Ishikawa (cell line): ENCODE measurements around the gene XIRP2.

ENCODE experiments used
- CEBPB ChIP-seq: IDR thresholded peaks from 2 replicates; pipeline ENCODE4 v1.6.1; 2012
- CREB1 ChIP-seq: IDR thresholded peaks from 2 replicates; pipeline ENCODE4 v1.6.1; 2012; ENCODE audit warnings: low read depth
- EGR1 ChIP-seq: IDR thresholded peaks from 2 replicates; pipeline ENCODE4 v1.6.1; 2012
- EP300 ChIP-seq: IDR thresholded peaks from 2 replicates; pipeline ENCODE4 v1.6.1; 2012; ENCODE audit warnings: borderline replicate concordance
- FOXM1 ChIP-seq: IDR thresholded peaks from 2 replicates; pipeline ENCODE4 v1.6.1; 2012; ENCODE audit warnings: low read depth, borderline replicate concordance
- MAX ChIP-seq: IDR thresholded peaks from 2 replicates; pipeline ENCODE4 v1.6.1; 2012
- NFIC ChIP-seq: IDR thresholded peaks from 2 replicates; pipeline ENCODE4 v1.6.1; 2012
- RAD21 ChIP-seq: IDR thresholded peaks from 2 replicates; pipeline ENCODE4 v1.6.1; 2012; ENCODE audit warnings: low read depth
- REST ChIP-seq: IDR thresholded peaks from 2 replicates; pipeline ENCODE4 v1.6.1; 2012; ENCODE audit warnings: low read depth, mild to moderate bottlenecking
- TAF1 ChIP-seq: IDR thresholded peaks from 2 replicates; pipeline ENCODE4 v1.6.1; 2012; ENCODE audit warnings: low read depth, mild to moderate bottlenecking
- TCF12 ChIP-seq: IDR thresholded peaks from 2 replicates; pipeline ENCODE4 v1.6.1; 2012; ENCODE audit warnings: low read depth
- TEAD4 ChIP-seq: IDR thresholded peaks from 2 replicates; pipeline ENCODE4 v1.6.1; 2012
- USF1 ChIP-seq: IDR thresholded peaks from 2 replicates; pipeline ENCODE4 v1.6.1; 2012
- YY1 ChIP-seq: IDR thresholded peaks from 2 replicates; pipeline ENCODE4 v1.6.1; 2012; ENCODE audit warnings: low read depth
- ZBTB7A ChIP-seq: IDR thresholded peaks from 2 replicates; pipeline ENCODE4 v1.6.1; 2012; ENCODE audit warnings: low read depth

The XIRP2 gene

GRCh38 chr2:166932032-166932431 is 43.8 kb downstream of the XIRP2 start:
- TF ChIP-seq REST = no peak
- TF ChIP-seq TAF1 = no peak
- TF ChIP-seq TCF12 = no peak
- TF ChIP-seq CREB1 = no peak
- TF ChIP-seq EGR1 = no peak
- no peak for TF ChIP-seq CEBPB
- no peak for TF ChIP-seq YY1
- TF ChIP-seq NFIC = no peak
- TF ChIP-seq EP300 = no peak

GRCh38 chr2:166934817-166935216 is 46.5 kb downstream of the XIRP2 start:
- TF ChIP-seq NFIC (no peak), RAD21 (no peak), USF1 (no peak), REST (no peak)

- TF ChIP-seq NFIC (no peak), USF1 (no peak), YY1 (no peak), ZBTB7A (no peak), TCF12 (no peak), TAF1 (no peak), RAD21 (no peak), CREB1 (no peak), CEBPB (no peak), MAX (no peak)
These were observed 54.1 kb downstream of the XIRP2 start for GRCh38 chr2:166942377-166942776.

- TF ChIP-seq RAD21 (no peak), EP300 (no peak), FOXM1 (no peak), REST (no peak), MAX (no peak), ZBTB7A (no peak), TCF12 (no peak), TAF1 (no peak), TEAD4 (no peak), NFIC (no peak), CEBPB (no peak), YY1 (no peak), USF1 (no peak), EGR1 (no peak), CREB1 (no peak)
These were observed 56.6 kb downstream of the XIRP2 start for GRCh38 chr2:166944909-166945308.

GRCh38 chr2:166957686-166958085 is 69.4 kb downstream of the XIRP2 start:
- TF ChIP-seq MAX (no peak), NFIC (no peak), CEBPB (no peak), TEAD4 (no peak), EGR1 (no peak), FOXM1 (no peak), EP300 (no peak)
